Cortex of kidney (tissue), 1 donor: Measurements from ENCODE around the gene TRIM44.
"Not testable (repeated sequence)": the region's sequence is repeated elsewhere in the genome, so short reads cannot be mapped to it uniquely, and the experiment has no call there.

Source experiments
- DNase-seq: peaks from one replicate; lab custom pipeline; 2025; lab: John Stamatoyannopoulos, UW

TRIM44 gene

GRCh38 chr11:35633827-35634423, 28.6 kb upstream of the TRIM44 start:
- no peak for DNase-seq

GRCh38 chr11:35635933-35636332, 26.6 kb upstream of the TRIM44 start:
- DNase-seq, result no peak

- DNase-seq, result no peak
Observed at GRCh38 chr11:35639591-35640179, 22.9 kb upstream of the TRIM44 start.

GRCh38 chr11:35641171-35641897, 21.2 kb upstream of the TRIM44 start:
- no peak for DNase-seq

GRCh38 chr11:35641964-35642363, 20.6 kb upstream of the TRIM44 start:
- no peak for DNase-seq

GRCh38 chr11:35647421-35648093, 15.0 kb upstream of the TRIM44 start:
- DNase-seq, result no peak

- DNase-seq, result no peak
Observed at GRCh38 chr11:35650006-35650405, 12.6 kb upstream of the TRIM44 start.

GRCh38 chr11:35650467-35650866, 12.1 kb upstream of the TRIM44 start:
- DNase-seq, result no peak

GRCh38 chr11:35651263-35651662, 11.3 kb upstream of the TRIM44 start:
- no peak for DNase-seq

- DNase-seq, result not testable (repeated sequence)
Observed at GRCh38 chr11:35652786-35653185, 9.8 kb upstream of the TRIM44 start.

GRCh38 chr11:35654711-35655110, 7.9 kb upstream of the TRIM44 start:
- DNase-seq, result no peak

- no peak for DNase-seq
Observed at GRCh38 chr11:35655254-35655653, 7.3 kb upstream of the TRIM44 start.

- DNase-seq, result no peak
Observed at GRCh38 chr11:35655856-35656255, 6.7 kb upstream of the TRIM44 start.

- no peak for DNase-seq
Observed at GRCh38 chr11:35658020-35658948, 4.3 kb upstream of the TRIM44 start.

GRCh38 chr11:35661534-35661933, 1.0 kb upstream of the TRIM44 start:
- no peak for DNase-seq

- no peak for DNase-seq
Observed at GRCh38 chr11:35662061-35662648, 420 bp upstream of the TRIM44 start.

GRCh38 chr11:35663408-35663702, 780 bp downstream of the TRIM44 start:
- no peak for DNase-seq

GRCh38 chr11:35664977-35665441, 2.4 kb downstream of the TRIM44 start:
- no peak for DNase-seq

GRCh38 chr11:35667257-35667656, 4.7 kb downstream of the TRIM44 start:
- DNase-seq, result no peak

- not testable (repeated sequence) for DNase-seq
Observed at GRCh38 chr11:35668350-35668749, 5.8 kb downstream of the TRIM44 start.

- no peak for DNase-seq
Observed at GRCh38 chr11:35671396-35672127, 9.0 kb downstream of the TRIM44 start.
